Upper lobe of left lung (tissue), 6 donors: Measurements from ENCODE around the gene ZNF77. TPM values are rescaled to one million over a fixed set of nuclear protein-coding genes. Genes with fewer than 3 reads are reported as not detected.

Source experiments
- ATAC-seq, 2 donors: fragments of 200-7000 bp; cut with Tn5 transposase; one replicate each; pipeline ENCODE4 v1.9.1; 2022; ENCODE audit warnings: mild to moderate bottlenecking in 2 of 2, moderate library complexity in 2 of 2; ENCODE audit not compliant: low FRiP score in 2 of 2
- DNase-seq, 2 donors: peaks; one replicate each; pipeline ENCODE4 v3.0.0-alpha.2; 2019 to 2020
- H3K27ac ChIP-seq, 4 donors: fragments of 200-600 bp; sonication (generic); one replicate each; pipeline ENCODE4 v1.5.1; 2016 to 2019
- H3K27me3 ChIP-seq, 4 donors: fragments of 200-600 bp; sonication (generic); one replicate each; pipeline ENCODE4 v1.5.1; 2017 to 2019
- H3K36me3 ChIP-seq, 4 donors: fragments of 200-600 bp; sonication (generic); one replicate each; pipeline ENCODE4 v1.5.1; 2016 to 2019
- H3K4me1 ChIP-seq, 4 donors: fragments of 200-600 bp; sonication (generic); one replicate each; pipeline ENCODE4 v1.5.1; 2018 to 2019
- H3K4me3 ChIP-seq, 4 donors: fragments of 200-600 bp; sonication (generic); one replicate each; pipeline ENCODE4 v1.5.1; 2017 to 2019; ENCODE audit warnings: mild to moderate bottlenecking in 2 of 4, moderate library complexity in 1 of 4
- H3K9me3 ChIP-seq, 4 donors: fragments of 200-600 bp; sonication (generic); one replicate each; pipeline ENCODE4 v1.5.1; 2018 to 2019
- EP300 ChIP-seq, 4 donors: sonication (generic); formaldehyde crosslinking; IDR thresholded peaks; one replicate each; pipeline ENCODE4 v1.5.1; 2017; ENCODE audit warnings: antibody characterized with exemption in 4 of 4, control low read depth in 2 of 4
- POLR2A ChIP-seq, 4 donors: fragments of 450-650 bp; IDR thresholded peaks; one replicate each; pipeline ENCODE4 v1.5.1; 2016 to 2017; ENCODE audit warnings: antibody characterized with exemption in 4 of 4, mild to moderate bottlenecking in 2 of 4
- POLR2AphosphoS5 ChIP-seq, 2 donors: sonication (generic); formaldehyde crosslinking; IDR thresholded peaks; one replicate each; pipeline ENCODE4 v1.5.1; 2017; ENCODE audit warnings: antibody characterized with exemption in 2 of 2
- WGBS, 2 donors: methylation state at CpG; one replicate each; pipeline ENCODE4 v1.1.5; 2017 to 2018; 5-methylcytosine and 5-hydroxymethylcytosine counted together
- total RNA-seq, 6 donors: library from RNA; depleted of rRNA in 4 of 6; stranded (reverse); fragments of >200 nt in 4 of 6; gene quantifications; one replicate each; pipeline versions ENCODE4 v1.1.0 to v1.2.1, GENCODE V29; 2016 to 2021
- TF ChIP-seq, protein P1 (sequence below), 6 experiments: fragments of 450-650 bp in 4 of 6; fragments of 200-600 bp in 2 of 6; sonication (generic) in 2 of 6; IDR thresholded peaks; one replicate each; pipeline ENCODE4 v1.5.1; 2016 to 2019; ENCODE audit warnings: antibody characterized with exemption in 6 of 6
- donor health status: DM: no; HTN: no; CAD: no; lungs with moderate emphysema.
- donor health status: DM: no; HTN: yes; CAD: no; lungs with severe emphysema.

ZNF77 gene
- total RNA-seq, 6 donors from 2014 or later = 3.1 to 7.3 (median 4.6) TPM

DNA sequence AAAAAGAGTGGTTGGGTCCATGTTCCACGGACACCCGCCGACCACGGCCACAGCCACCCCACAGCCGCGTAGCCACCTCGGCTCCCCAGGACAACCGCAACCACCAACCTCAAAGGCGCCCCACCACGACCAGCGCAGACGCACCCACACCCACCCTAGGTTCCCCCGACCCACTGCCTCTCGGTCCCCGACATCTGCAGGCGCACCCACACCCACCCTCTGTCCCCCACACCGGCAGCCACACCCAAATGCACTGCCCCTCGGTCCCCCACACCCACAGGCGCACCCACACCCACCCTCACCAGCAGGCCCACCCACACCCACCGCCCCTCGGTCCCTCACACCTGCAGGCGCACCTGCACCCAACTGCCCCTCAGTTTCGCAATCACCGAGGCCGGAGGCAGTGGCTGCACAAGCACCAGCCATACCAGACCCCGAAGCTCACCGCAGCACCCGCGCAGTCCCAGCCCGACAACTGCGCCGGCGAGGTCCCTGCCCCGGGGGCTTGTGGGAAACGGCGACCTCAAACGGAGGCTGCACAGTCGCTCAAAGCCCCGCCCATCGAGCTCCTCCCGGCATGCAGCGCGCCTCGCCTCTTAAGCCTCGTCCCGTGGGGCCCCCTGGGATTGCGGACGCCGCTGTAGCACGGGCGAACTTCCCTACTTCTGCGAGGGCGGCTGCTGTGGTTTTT is 18.3 kb downstream of the ZNF77 start:
- peak in 1 of 2 donors; percentile 68 for DNase-seq

DNA sequence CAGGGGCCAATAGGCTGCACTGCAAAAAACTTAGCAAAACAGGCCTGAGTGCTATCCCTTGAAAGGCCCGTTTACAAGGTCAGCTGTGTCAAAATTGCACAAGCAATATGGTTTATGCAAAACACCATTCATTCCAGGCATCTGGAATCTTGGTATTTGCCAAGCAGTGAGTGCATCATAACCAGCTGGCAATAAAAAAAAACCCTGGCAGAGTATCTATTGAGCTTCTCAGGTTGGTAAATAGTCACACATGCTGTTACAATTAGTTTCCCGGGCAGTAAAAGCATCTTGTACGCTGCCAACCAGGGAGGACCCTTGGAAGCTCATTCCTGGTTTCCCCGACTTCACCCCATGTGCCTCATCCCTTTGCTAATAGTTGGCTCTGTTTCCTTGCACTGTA is 21.3 kb downstream of the ZNF77 start:
- peaks cover 0 to 13% (median 5%) of the 10 kb centered on the region in 4 donors for H3K4me1 ChIP-seq
- WGBS, 2 donors = 49 to 71% methylated on average over 4 of the region's 4 CpGs
- DNase-seq (no peak), ATAC-seq (no peak)
- H3K9me3 ChIP-seq = no peaks in the 10 kb centered on the region
- H3K36me3 ChIP-seq = peaks cover 0 to 6% (median under 1%) of the 10 kb centered on the region in 4 donors
- no peaks in the 10 kb centered on the region for H3K27me3 ChIP-seq
- no peak overlapping the region for H3K4me3 ChIP-seq
- H3K27ac ChIP-seq = no peak overlapping the region
- TF ChIP-seq, protein P1, sequence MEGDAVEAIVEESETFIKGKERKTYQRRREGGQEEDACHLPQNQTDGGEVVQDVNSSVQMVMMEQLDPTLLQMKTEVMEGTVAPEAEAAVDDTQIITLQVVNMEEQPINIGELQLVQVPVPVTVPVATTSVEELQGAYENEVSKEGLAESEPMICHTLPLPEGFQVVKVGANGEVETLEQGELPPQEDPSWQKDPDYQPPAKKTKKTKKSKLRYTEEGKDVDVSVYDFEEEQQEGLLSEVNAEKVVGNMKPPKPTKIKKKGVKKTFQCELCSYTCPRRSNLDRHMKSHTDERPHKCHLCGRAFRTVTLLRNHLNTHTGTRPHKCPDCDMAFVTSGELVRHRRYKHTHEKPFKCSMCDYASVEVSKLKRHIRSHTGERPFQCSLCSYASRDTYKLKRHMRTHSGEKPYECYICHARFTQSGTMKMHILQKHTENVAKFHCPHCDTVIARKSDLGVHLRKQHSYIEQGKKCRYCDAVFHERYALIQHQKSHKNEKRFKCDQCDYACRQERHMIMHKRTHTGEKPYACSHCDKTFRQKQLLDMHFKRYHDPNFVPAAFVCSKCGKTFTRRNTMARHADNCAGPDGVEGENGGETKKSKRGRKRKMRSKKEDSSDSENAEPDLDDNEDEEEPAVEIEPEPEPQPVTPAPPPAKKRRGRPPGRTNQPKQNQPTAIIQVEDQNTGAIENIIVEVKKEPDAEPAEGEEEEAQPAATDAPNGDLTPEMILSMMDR (IDR thresholded peaks at IDR 0.05) = no peak
- no peak for TF ChIP-seq POLR2A (IDR thresholded peaks at IDR 0.05)
- no peak for TF ChIP-seq EP300 (IDR thresholded peaks at IDR 0.05)
- TF ChIP-seq POLR2AphosphoS5 (IDR thresholded peaks at IDR 0.05) = no peak

More for the DNA sequence above, 18.3 kb downstream of the ZNF77 start:
- Histone ChIP-seq H3K27ac (no peak overlapping the region), H3K36me3 (peaks cover 0 to 9% (median 0%) of the 10 kb centered on the region in 4 donors), H3K27me3 (no peaks in the 10 kb centered on the region), H3K9me3 (peaks cover 0 to 9% (median 1%) of the 10 kb centered on the region in 4 donors), H3K4me3 (no peak overlapping the region), H3K4me1 (peaks cover 0 to 13% (median 5%) of the 10 kb centered on the region in 4 donors)
- no peak for ATAC-seq
- WGBS, 2 donors = 93 to 94% methylated on average over 26 to 41 of the region's 53 CpGs
- TF ChIP-seq, protein P1 (IDR thresholded peaks at IDR 0.05) = no peak

DNA sequence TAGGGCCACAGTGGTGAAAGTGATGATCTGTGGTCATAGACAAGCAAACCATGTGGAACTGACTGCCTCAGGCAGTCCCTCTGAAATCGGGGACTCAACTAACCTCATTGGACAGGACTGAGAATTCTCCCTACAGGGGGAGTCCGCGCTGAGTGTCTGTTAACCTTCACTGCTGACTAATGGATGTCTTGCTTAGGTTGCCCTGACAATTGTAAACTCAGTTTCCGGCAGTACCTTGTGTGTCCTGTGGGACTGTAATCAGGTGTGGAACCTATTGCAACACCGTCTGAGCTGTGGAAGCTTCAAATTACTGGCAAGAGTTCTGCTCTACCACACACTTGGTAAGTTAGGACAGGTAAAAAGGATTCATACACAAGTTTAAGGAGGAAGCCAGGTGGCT is 21.8 kb downstream of the ZNF77 start:
- DNase-seq = peak in 1 of 2 donors; percentile 49

DNA sequence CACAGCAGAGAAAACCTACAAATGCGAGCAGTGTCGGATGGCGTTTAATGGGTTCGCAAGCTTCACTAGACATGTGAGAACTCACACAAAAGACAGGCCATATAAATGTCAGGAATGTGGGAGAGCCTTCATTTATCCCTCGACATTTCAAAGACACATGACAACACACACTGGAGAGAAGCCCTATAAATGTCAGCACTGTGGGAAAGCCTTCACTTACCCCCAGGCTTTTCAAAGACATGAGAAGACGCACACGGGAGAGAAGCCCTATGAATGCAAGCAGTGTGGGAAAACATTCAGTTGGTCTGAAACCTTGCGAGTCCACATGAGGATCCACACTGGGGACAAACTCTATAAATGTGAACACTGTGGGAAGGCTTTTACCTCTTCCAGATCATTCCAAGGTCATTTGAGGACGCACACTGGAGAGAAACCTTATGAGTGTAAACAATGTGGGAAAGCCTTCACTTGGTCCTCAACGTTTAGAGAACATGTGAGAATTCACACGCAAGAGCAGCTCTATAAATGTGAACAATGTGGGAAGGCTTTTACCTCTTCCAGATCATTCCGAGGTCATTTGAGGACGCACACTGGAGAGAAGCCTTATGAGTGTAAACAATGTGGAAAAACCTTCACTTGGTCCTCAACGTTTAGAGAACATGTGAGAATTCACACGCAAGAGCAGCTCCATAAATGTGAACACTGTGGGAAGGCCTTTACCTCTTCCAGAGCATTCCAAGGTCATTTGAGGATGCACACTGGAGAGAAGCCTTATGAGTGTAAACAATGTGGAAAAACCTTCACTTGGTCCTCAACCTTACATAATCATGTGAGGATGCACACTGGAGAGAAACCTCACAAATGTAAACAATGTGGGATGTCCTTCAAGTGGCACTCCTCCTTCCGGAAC is 27.2 kb downstream of the ZNF77 start:
- no peak for TF ChIP-seq EP300 (IDR thresholded peaks at IDR 0.05)
- TF ChIP-seq, protein P1 (IDR thresholded peaks at IDR 0.05) = no peak
- ATAC-seq (no peak), DNase-seq (no peak)
- Histone ChIP-seq H3K27ac (no peak overlapping the region), H3K9me3 (peaks cover 3 to 15% (median 12%) of the 10 kb centered on the region in 4 donors), H3K36me3 (peaks cover 12 to 33% (median 25%) of the 10 kb centered on the region in 4 donors), H3K4me1 (no peaks in the 10 kb centered on the region), H3K27me3 (no peaks in the 10 kb centered on the region), H3K4me3 (no peak overlapping the region)
- WGBS, 2 donors = 95 to 96% methylated on average over 16 of the region's 16 CpGs

More for the DNA sequence above, 21.8 kb downstream of the ZNF77 start:
- WGBS, 2 donors = 61 to 84% methylated on average over 5 of the region's 5 CpGs
- TF ChIP-seq EP300 (IDR thresholded peaks at IDR 0.05) (no peak), POLR2A (IDR thresholded peaks at IDR 0.05) (no peak), POLR2AphosphoS5 (IDR thresholded peaks at IDR 0.05) (no peak)
- TF ChIP-seq, protein P1 (IDR thresholded peaks at IDR 0.05) = peak in 1 of 6 experiments; percentile 43
- ATAC-seq = no peak
- Histone ChIP-seq H3K4me3 (no peak overlapping the region), H3K9me3 (peaks cover 0 to 2% (median 1%) of the 10 kb centered on the region in 4 donors), H3K27me3 (no peaks in the 10 kb centered on the region), H3K4me1 (peaks cover 0 to 13% (median 5%) of the 10 kb centered on the region in 4 donors), H3K27ac (no peak overlapping the region), H3K36me3 (peaks cover 0 to 11% (median 4%) of the 10 kb centered on the region in 4 donors)
